ENCODE measurements around the gene OR2F2.

- TF ChIP-seq CTCF (conservative IDR thresholded peaks at IDR 0.05; ENCODE audit: low read length) = no peak
- no peak for TF ChIP-seq EZH2phosphoT487 (IDR thresholded peaks at IDR 0.05; ENCODE audit: borderline replicate concordance)
Observed at GRCh38 chr7:143931739-143932138, 3.3 kb upstream of the OR2F2 start.
